Activated naive CD4-positive, alpha-beta T cell treated with anti-CD3 and anti-CD28 coated beads, Interleukin-2, amount 10 ng/mL, durations not matched to agents 7 days and 5 days (primary cell): Measurements from ENCODE around the gene ASGR1.

ENCODE experiments used
- CTCF ChIA-PET: fragments of 350-600 bp; sonication (Branson Sonifier 250); formaldehyde crosslinking; loops from one replicate; lab custom pipeline; 2021; ENCODE audit warnings: antibody characterized with exemption; lab: Charles Lee
- DNase-seq: peaks from one replicate; pipeline ENCODE4 v3.0.0-alpha.2; 2020
- H3K27ac Mint-ChIP-seq: one replicate; pipeline ENCODE4 v1.8.0; 2021; ENCODE audit warnings: mild to moderate bottlenecking, moderate library complexity, mixed read lengths
- H3K27me3 Mint-ChIP-seq: one replicate; pipeline ENCODE4 v1.8.0; 2021; ENCODE audit warnings: mild to moderate bottlenecking, mixed read lengths
- H3K36me3 Mint-ChIP-seq: one replicate; pipeline ENCODE4 v1.8.0; 2021; ENCODE audit warnings: mixed read lengths
- H3K4me1 Mint-ChIP-seq: one replicate; pipeline ENCODE4 v1.8.0; 2021; ENCODE audit warnings: mixed read lengths
- H3K4me3 Mint-ChIP-seq: one replicate; pipeline ENCODE4 v1.8.0; 2021; ENCODE audit warnings: mild to moderate bottlenecking, moderate library complexity, mixed read lengths
- H3K9me3 Mint-ChIP-seq: one replicate; pipeline ENCODE4 v1.8.0; 2021; ENCODE audit warnings: mixed read lengths

Gene ASGR1

GRCh38 chr17:7179317-7180254, at the start of gene ASGR1:
ASGR1 (minus strand) TSS chr17:7179370; CDS start chr17:7178563, 807 bp downstream.
- H3K4me3 Mint-ChIP-seq, result no peak within 1 kb of the TSS
- H3K27me3 Mint-ChIP-seq, result peaks cover 3% of the 10 kb centered on the region
- peaks cover 14% of the 10 kb centered on the region for H3K4me1 Mint-ChIP-seq
- no peaks in the 10 kb centered on the region for H3K36me3 Mint-ChIP-seq
- H3K27ac Mint-ChIP-seq, result no peak within 1 kb of the TSS
- DNase-seq, result no peak
- CTCF ChIA-PET, result interaction anchor here (1.0 kb wide), 1 partner anchor 134 kb away, joined by 4 read pairs; no protein-coding TSS in a partner anchor
- no peaks in the 10 kb centered on the region for H3K9me3 Mint-ChIP-seq

- CTCF ChIA-PET, result no interaction called here
- Mint-ChIP-seq H3K36me3 (peaks cover 45% of the 10 kb centered on the region), H3K4me1 (peaks cover 22% of the 10 kb centered on the region), H3K9me3 (no peaks in the 10 kb centered on the region), H3K27me3 (no peaks in the 10 kb centered on the region), H3K4me3 (no peak overlapping the region), H3K27ac (no peak overlapping the region)
- no peak for DNase-seq
Measured at GRCh38 chr17:7228920-7229319, 49.8 kb upstream of the ASGR1 start.

- H3K27ac Mint-ChIP-seq, result no peak overlapping the region
- CTCF ChIA-PET, result no interaction called here
Measured at GRCh38 chr17:7226721-7227710, 47.8 kb upstream of the ASGR1 start.

GRCh38 chr17:7225711-7226331, 46.7 kb upstream of the ASGR1 start:
- Mint-ChIP-seq H3K27ac (no peak overlapping the region), H3K36me3 (peaks cover 56% of the 10 kb centered on the region), H3K4me3 (no peak overlapping the region), H3K9me3 (no peaks in the 10 kb centered on the region), H3K27me3 (no peaks in the 10 kb centered on the region), H3K4me1 (peaks cover 16% of the 10 kb centered on the region)
- CTCF ChIA-PET, result no interaction called here
- DNase-seq, result no peak

More at GRCh38 chr17:7226721-7227710, 47.8 kb upstream of the ASGR1 start:
- no peak overlapping the region for H3K4me3 Mint-ChIP-seq
- DNase-seq, result no peak
- no peaks in the 10 kb centered on the region for H3K27me3 Mint-ChIP-seq
- peaks cover 53% of the 10 kb centered on the region for H3K36me3 Mint-ChIP-seq
- no peaks in the 10 kb centered on the region for H3K9me3 Mint-ChIP-seq
- H3K4me1 Mint-ChIP-seq, result peaks cover 6% of the 10 kb centered on the region

- CTCF ChIA-PET, result no interaction called here
- DNase-seq, result no peak
- H3K27ac Mint-ChIP-seq, result no peak overlapping the region
- H3K36me3 Mint-ChIP-seq, result peaks cover 49% of the 10 kb centered on the region
- H3K27me3 Mint-ChIP-seq, result peaks cover under 1% of the 10 kb centered on the region
- peaks cover 25% of the 10 kb centered on the region for H3K4me1 Mint-ChIP-seq
- no peaks in the 10 kb centered on the region for H3K9me3 Mint-ChIP-seq
- H3K4me3 Mint-ChIP-seq, result no peak overlapping the region
Measured at GRCh38 chr17:7224661-7225111, 45.5 kb upstream of the ASGR1 start.

- DNase-seq, result no peak
- no peak overlapping the region for H3K27ac Mint-ChIP-seq
- H3K36me3 Mint-ChIP-seq, result peaks cover 45% of the 10 kb centered on the region
- no peaks in the 10 kb centered on the region for H3K9me3 Mint-ChIP-seq
- CTCF ChIA-PET, result no interaction called here
- peaks cover 31% of the 10 kb centered on the region for H3K4me1 Mint-ChIP-seq
- peaks cover 4% of the 10 kb centered on the region for H3K27me3 Mint-ChIP-seq
- no peak overlapping the region for H3K4me3 Mint-ChIP-seq
Measured at GRCh38 chr17:7224110-7224509, 44.9 kb upstream of the ASGR1 start.

GRCh38 chr17:7223375-7223774, 44.2 kb upstream of the ASGR1 start:
- peaks cover 37% of the 10 kb centered on the region for H3K4me1 Mint-ChIP-seq
- H3K27me3 Mint-ChIP-seq, result peaks cover 8% of the 10 kb centered on the region
- H3K27ac Mint-ChIP-seq, result no peak overlapping the region
- H3K4me3 Mint-ChIP-seq, result no peak overlapping the region
- no peak for DNase-seq
- H3K9me3 Mint-ChIP-seq, result no peaks in the 10 kb centered on the region
- H3K36me3 Mint-ChIP-seq, result peaks cover 41% of the 10 kb centered on the region
- CTCF ChIA-PET, result interaction anchor here (0.5 kb wide), 1 partner anchor 169 kb away, joined by 3 read pairs; no protein-coding TSS in a partner anchor

- Mint-ChIP-seq H3K27ac (no peak overlapping the region), H3K27me3 (peaks cover 8% of the 10 kb centered on the region), H3K4me3 (no peak overlapping the region), H3K4me1 (peaks cover 38% of the 10 kb centered on the region), H3K36me3 (peaks cover 38% of the 10 kb centered on the region), H3K9me3 (no peaks in the 10 kb centered on the region)
- no peak for DNase-seq
- CTCF ChIA-PET, result no interaction called here
Measured at GRCh38 chr17:7222972-7223292, 43.8 kb upstream of the ASGR1 start.

GRCh38 chr17:7222093-7222971, 43.2 kb upstream of the ASGR1 start:
- Mint-ChIP-seq H3K27ac (no peak overlapping the region), H3K9me3 (no peaks in the 10 kb centered on the region), H3K4me3 (no peak overlapping the region), H3K36me3 (peaks cover 36% of the 10 kb centered on the region), H3K27me3 (peaks cover 8% of the 10 kb centered on the region), H3K4me1 (peaks cover 42% of the 10 kb centered on the region)
- CTCF ChIA-PET, result interaction anchor here (2.3 to 4.5 kb wide), 2 partner anchors 16 to 74 kb away, joined by 10 to 34 read pairs; partner anchors contain the start of gene PHF23
- DNase-seq, result no peak

GRCh38 chr17:7221278-7222092, 42.3 kb upstream of the ASGR1 start:
- peak overlapping the region; percentile 73 for H3K27ac Mint-ChIP-seq
- peak overlapping the region; percentile 94 for H3K4me3 Mint-ChIP-seq
- H3K36me3 Mint-ChIP-seq, result peaks cover 33% of the 10 kb centered on the region
- CTCF ChIA-PET, result interaction anchor here (0.7 to 4.5 kb wide), 9 partner anchors 9 to 75 kb away, joined by 3 to 34 read pairs (median 4); partner anchors contain the start of genes GABARAP and PHF23
- no peaks in the 10 kb centered on the region for H3K9me3 Mint-ChIP-seq
- peaks cover 8% of the 10 kb centered on the region for H3K27me3 Mint-ChIP-seq
- peaks cover 47% of the 10 kb centered on the region for H3K4me1 Mint-ChIP-seq
- DNase-seq, result no peak

GRCh38 chr17:7220593-7221277, 41.6 kb upstream of the ASGR1 start:
- peaks cover 31% of the 10 kb centered on the region for H3K36me3 Mint-ChIP-seq
- peaks cover 55% of the 10 kb centered on the region for H3K4me1 Mint-ChIP-seq
- H3K27ac Mint-ChIP-seq, result peak overlapping the region; percentile 90
- H3K27me3 Mint-ChIP-seq, result peaks cover 13% of the 10 kb centered on the region
- no peaks in the 10 kb centered on the region for H3K9me3 Mint-ChIP-seq
- DNase-seq, result peak; percentile 77
- peak overlapping the region; percentile 94 for H3K4me3 Mint-ChIP-seq
- CTCF ChIA-PET, result interaction anchor here (0.7 to 4.5 kb wide), 10 partner anchors 10 to 109 kb away, joined by 3 to 34 read pairs (median 4); partner anchors contain the start of genes GABARAP and PHF23
